DND-41 (cell line): ENCODE results near the gene DNAJC16.

Experiments
- ATAC-seq: fragments of 200-7000 bp; cut with Tn5 transposase; 3 replicates; pipeline ENCODE4 v1.9.1; 2021; ENCODE audit warnings: low read depth; ENCODE audit not compliant: insufficient read depth
- DNase-seq: peaks from one replicate; pipeline ENCODE4 v3.0.0-alpha.2; 2020
- H2AFZ ChIP-seq: 2 replicates; pipeline ENCODE4 v1.6.0; 2012; ENCODE audit warnings: low read depth, low read length
- H3K27ac ChIP-seq: 2 replicates; pipeline ENCODE4 v1.5.1; 2012; ENCODE audit warnings: low read length, inconsistent platforms
- H3K27me3 ChIP-seq: fragments of 200-600 bp; sonication (generic); 2 replicates; pipeline ENCODE4 v1.6.0; 2012; ENCODE audit warnings: low read length, mild to moderate bottlenecking, inconsistent platforms; ENCODE audit not compliant: insufficient read depth, poor library complexity
- H3K36me3 ChIP-seq: 2 replicates; pipeline ENCODE4 v1.5.1; 2012; ENCODE audit warnings: low read length, inconsistent platforms; ENCODE audit not compliant: insufficient read depth
- H3K4me1 ChIP-seq: 2 replicates; pipeline ENCODE4 v1.5.1; 2012; ENCODE audit warnings: mild to moderate bottlenecking, low read length; ENCODE audit not compliant: insufficient read depth
- H3K4me2 ChIP-seq: 2 replicates; pipeline ENCODE4 v1.6.0; 2012; ENCODE audit warnings: mild to moderate bottlenecking, moderate library complexity, low read length, inconsistent platforms; ENCODE audit not compliant: insufficient read depth
- H3K4me3 ChIP-seq, 2 experiments: fragments of 200-600 bp in 1 of 2; shearing (Covaris generic) in 1 of 2; 2 replicates each; pipeline ENCODE4 v1.5.1; 2012 to 2016; ENCODE audit warnings: inconsistent platforms in 2 of 2, low read length in 2 of 2, mild to moderate bottlenecking in 2 of 2, low read depth in 1 of 2, moderate library complexity in 1 of 2
- H3K79me2 ChIP-seq: 2 replicates; pipeline ENCODE4 v1.6.0; 2012; ENCODE audit warnings: low read length, inconsistent platforms; ENCODE audit not compliant: insufficient read depth
- H3K9ac ChIP-seq: 2 replicates; pipeline ENCODE4 v1.6.0; 2012; ENCODE audit warnings: low read depth, mild to moderate bottlenecking, inconsistent platforms, low read length, moderate library complexity
- H3K9me3 ChIP-seq: 2 replicates; pipeline ENCODE4 v1.5.1; 2012; ENCODE audit warnings: low read length, moderate library complexity, mild to moderate bottlenecking, inconsistent platforms; ENCODE audit not compliant: insufficient read depth, severe bottlenecking
- H4K20me1 ChIP-seq: 2 replicates; pipeline ENCODE4 v1.6.0; 2012; ENCODE audit warnings: low read length; ENCODE audit not compliant: insufficient read depth
- CTCF ChIP-seq: IDR thresholded peaks from 2 replicates; pipeline ENCODE4 v1.5.1; 2012; ENCODE audit warnings: borderline replicate concordance, low read length, moderate library complexity, mild to moderate bottlenecking; ENCODE audit not compliant: poor library complexity, severe bottlenecking; ENCODE audit errors: extremely low read depth
- EZH2 ChIP-seq: IDR thresholded peaks from 3 replicates; pipeline ENCODE4 v1.6.1; 2012; ENCODE audit warnings: borderline replicate concordance, low read depth, mild to moderate bottlenecking, moderate library complexity, low read length, inconsistent platforms; ENCODE audit not compliant: severe bottlenecking

DNAJC16 gene

GRCh38 chr1:15625056-15625917 lies 98.6 kb downstream of the DNAJC16 start:
- DNase-seq (no peak), ATAC-seq (no peak)
- Histone ChIP-seq H3K79me2 (peaks cover 71% of the 10 kb centered on the region), H2AFZ (no peak overlapping the region), H3K9me3 (no peaks in the 10 kb centered on the region), H3K4me2 (no peak overlapping the region), H3K4me3 (no peak overlapping the region), H3K27me3 (no peaks in the 10 kb centered on the region), H3K27ac (no peak overlapping the region), H4K20me1 (peaks cover 45% of the 10 kb centered on the region; the same call in 1 of the 2 replicates), H3K36me3 (peaks cover 50% of the 10 kb centered on the region), H3K4me1 (peaks cover 14% of the 10 kb centered on the region; the same call in 1 of the 2 replicates), H3K9ac (no peak overlapping the region)
- TF ChIP-seq EZH2 = no peak
- TF ChIP-seq CTCF = no peak
